GM12874 (cell line): ENCODE results near the gene TSPAN14.

Source experiments
- CTCF ChIP-seq: IDR thresholded peaks from 2 replicates; pipeline ENCODE4 v1.5.1; 2011; ENCODE audit warnings: low read depth, mild to moderate bottlenecking, control low read depth, low read length, moderate library complexity; ENCODE audit not compliant: insufficient read depth

TSPAN14 gene

GRCh38 chr10:80459047-80459865, 5.1 kb downstream of the TSPAN14 start:
- TF ChIP-seq CTCF = 0 out of 2 replicates have a peak, but pooled peaks have one; percentile 25

DNA sequence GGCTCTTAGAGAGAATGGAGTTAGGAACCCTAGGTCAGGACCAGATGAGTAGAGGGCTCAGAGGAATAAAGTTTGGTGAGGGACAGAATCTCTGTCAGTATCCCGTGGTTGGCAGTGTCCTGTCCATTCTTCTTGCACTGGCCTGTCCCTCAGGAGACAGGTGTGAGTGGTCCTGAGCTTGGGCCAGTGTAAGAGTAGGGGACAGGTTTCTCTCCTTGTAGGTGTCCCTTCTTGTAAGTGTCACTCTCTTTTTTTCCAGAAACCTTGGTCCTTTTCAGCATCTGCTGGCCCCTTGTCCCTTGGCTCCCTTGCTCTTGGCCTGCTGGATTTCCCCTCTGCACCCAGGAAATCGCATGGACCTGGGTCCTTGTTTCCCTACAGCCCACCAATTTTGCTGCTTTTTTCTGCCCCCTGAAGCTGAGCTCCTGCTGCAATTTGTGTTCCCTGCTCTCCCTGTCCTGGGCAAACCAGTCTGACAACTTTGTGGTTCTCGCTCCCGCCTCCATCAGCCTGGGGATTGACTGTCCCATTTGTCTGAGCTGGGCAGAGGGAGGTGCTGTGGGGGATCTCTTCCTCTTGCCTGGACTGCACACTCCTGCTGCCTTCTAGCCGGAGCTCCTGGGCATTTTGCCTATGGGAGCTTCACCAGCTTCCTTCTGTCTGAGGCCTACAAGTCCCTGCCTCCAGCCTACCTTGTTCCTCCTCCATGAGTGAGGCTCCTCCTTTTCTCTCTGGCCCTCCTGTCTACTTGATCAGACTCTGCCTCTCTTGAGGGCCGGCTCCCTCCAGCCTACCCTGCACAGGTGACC, 6.5 kb downstream of the TSPAN14 start:
- TF ChIP-seq CTCF = no peak

DNA sequence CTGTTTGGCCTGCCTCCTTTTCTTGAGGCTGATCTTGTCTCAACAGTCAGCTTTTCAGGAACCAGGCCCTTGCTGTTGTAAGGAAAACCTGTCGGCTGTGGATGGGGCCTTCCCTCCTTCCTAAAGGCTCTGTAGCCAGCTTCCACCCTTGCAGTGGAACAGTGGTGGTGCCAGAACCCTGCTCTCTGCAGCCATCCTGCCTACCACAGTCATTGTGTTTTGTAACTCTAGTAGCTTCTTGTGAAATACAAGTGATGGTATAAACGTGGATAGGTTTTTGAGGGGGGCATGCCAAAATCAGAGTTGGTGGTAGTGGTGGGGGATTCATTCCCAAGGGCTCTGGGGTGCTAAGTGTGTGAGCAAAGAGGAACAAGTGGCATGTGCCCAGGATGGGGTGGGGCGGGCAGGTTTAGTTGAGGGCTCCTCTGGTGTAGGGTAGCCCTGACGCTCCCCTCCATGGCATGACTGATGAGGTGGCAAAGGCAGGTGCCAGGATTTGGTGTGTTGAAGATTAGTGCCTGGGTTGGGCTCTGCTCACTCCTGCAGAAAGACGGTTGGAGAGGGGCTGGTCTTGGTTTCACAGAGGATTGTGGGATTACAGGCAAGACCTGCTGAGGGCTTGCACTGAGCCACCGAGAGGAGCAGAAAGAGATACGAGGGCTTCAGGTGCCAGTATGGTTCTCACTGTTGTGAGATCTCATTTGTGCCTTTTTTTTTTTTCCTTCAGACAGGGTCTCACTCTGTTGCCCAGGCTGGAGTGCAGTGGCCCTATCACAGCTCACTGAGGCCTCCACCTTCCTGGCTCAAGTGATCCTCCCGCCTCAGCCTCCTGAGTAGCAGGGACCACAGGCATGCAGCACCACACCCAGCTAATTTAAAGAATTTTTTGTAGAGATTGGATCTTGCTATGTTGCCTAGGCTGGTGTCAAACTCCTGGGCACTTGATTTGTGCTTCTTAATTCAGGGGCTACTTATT, 7.4 kb downstream of the TSPAN14 start:
- no peak for TF ChIP-seq CTCF

DNA sequence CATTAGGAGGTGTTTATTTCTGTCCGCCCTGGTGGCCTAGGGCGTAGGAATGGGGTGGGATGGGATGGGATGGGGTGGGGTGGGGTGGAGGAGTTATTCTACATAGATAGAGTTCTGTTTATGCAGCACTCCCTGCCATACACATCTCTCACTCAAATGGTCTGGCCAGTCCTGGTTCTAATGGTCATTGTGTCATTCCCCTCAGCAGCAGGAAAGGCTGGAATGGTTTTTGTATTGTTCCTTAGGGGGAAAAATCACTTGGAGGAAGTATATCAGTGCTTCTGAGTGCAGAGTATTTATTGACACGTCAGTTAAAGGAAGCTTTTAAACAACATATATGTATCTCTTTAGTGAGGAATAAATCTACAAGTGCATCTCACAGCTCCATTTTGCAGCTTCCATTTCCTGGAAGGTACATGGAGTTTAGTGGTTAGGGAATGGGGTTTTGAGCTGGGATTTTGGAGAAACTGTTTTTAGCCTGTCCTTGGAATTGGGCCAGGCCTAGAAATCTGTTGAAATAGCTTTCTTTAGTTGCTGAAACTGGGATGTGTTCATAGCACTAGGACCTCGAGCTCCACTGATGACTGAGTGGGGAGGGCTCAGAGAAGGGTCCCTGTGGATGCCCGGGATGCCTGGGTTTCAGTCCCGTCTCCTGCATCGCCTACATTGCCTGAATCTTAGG, 8.3 kb downstream of the TSPAN14 start:
- TF ChIP-seq CTCF = no peak

GRCh38 chr10:80462981-80463741, 9.1 kb downstream of the TSPAN14 start:
- no peak for TF ChIP-seq CTCF

DNA sequence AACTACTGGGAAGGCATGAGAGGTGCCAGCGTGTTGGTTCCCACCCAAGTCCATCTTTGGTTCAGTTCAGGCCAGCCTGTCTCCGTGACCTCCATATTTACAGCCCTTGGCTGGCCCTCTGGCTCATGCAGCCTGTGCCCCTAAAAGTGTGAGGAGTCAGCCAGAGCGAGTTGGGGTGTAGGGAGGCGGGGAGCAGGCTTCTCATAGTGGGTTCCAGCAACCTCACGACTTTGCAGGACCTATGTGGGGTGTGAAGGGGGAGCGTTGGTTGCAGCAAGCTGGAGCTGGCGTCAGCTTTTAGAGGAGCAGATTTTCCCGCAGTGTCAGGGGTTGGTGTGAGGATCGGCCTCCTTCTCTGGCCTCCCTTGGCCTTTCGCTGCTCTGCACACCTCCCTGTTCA, 9.8 kb downstream of the TSPAN14 start:
- no peak for TF ChIP-seq CTCF
